Stimulated activated CD8-positive, alpha-beta memory T cell treated with anti-CD3 and anti-CD28 coated beads, Interleukin-7, amount 100 ng/mL, for 48 hours (primary cell): ENCODE measurements around the gene WNT11.

Experiments used
- DNase-seq, 2 donors: peaks; one replicate each; pipeline ENCODE4 v3.0.0-alpha.2; 2020; ENCODE audit warnings: low read depth in 1 of 2; ENCODE audit errors: extremely low read depth in 1 of 2

WNT11 gene

DNA sequence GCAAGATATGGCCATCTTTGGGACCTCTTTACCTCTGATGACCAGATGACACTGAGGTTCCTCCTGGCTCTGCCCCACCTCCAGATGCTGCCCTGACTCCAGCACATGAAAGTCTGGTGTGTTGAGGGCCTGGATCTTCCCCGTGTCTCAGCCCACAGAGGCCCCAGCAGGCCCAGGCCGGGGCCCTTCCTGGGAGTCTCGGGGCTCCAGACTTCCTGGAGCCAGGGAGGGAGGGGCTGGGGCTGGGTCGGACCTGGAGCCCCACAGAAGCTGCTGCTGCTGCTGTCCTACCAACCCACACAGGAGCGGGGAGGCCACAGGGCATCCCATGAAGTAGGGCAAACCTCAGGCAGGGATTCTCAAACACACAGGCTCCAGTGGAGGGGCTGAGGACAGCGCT is 32.2 kb upstream of the WNT11 start:
- no peak for DNase-seq

DNA sequence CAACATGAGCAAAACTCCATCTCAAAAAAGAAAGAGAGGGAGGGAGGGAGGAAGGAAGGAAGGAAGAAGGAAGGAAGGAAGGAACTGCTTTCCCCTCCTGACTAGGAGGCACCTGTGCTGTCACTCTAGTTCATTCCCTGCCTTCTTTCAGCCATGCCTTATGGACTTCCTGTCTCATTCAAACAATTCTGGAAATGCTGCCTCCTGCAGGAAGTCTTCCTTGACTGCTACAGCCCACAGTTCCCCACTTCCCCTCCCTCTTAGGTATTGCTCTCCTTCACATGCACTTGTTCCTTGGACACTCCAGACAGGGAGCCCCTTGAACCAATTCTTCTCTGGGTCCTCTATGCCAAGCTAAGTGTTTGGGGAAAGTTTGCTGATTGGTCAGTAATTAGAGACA is 31.6 kb upstream of the WNT11 start:
- no peak for DNase-seq

DNA sequence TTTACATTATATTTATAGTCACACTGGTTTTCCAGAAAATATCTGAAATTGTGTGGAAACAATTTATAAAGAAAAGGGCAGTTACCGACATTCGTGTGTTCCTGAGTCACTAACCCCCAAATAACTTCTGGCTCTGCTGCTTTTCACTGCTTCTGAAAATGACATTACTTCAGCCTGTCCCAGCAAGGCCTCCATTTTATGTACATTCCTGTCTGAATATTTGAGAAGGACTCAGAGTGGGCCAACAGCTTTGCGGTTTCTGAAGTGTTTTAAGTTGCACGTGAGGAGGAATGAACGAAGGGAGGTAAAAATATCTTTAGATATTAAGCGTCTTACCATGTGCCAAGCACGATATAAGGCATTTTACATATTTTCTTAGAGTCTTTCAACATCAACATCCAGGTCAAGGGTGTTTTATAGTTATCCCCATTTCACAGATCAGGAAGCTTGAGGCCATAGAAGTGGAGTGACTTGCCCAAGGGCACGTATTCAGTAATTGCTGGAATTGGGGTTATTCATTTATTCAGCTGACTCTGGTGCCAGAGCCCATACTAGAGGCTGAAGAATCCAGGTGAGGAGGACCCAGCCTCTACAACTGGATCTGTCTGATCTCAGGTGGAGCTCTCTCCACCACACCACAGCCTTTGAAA is 30.8 kb upstream of the WNT11 start:
- no peak for DNase-seq

DNA sequence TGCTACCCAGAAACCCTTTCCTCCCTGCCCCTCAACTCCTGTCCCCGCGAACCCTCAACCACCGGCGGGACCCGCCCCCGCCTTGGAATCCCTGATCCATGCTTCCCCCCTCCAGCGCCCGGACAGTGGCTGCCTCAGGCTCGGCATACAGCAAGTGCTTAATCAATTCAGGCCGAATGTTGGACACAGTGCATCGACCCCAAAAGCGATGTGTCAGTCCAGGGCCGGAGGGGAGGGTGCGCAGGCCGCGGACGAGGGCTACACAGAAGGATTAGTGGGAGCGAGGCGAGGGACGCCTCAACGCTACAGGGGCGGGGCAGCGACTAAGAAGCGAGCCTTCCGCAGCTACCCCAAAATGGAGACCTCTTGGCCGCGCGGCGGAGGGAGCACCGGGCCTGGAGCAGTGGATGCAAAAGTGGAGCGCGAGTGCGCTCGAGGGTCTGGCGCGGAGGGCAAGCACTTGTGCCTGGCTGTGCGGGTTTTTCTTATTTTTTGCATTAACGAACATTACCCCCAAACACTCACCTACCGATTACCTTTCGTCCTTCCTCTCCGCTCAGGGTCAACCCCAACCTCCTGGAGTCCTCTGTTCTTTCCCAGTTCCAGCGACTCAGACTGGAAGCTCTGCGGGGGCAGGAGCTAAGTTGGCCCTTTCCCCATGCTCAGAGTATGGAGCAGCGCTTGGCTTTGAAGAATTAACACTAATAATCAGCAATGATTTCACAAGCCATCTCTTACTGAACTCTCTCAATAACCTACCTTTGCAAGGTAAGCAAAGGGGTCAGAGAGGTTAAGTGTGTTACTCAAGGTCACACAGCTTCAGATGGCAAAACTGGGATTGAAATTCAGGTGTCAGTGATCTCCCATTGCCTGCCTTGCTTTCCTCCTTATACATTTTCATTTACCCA is 30.0 kb upstream of the WNT11 start:
- peak; percentile 26 to 38 for DNase-seq

DNA sequence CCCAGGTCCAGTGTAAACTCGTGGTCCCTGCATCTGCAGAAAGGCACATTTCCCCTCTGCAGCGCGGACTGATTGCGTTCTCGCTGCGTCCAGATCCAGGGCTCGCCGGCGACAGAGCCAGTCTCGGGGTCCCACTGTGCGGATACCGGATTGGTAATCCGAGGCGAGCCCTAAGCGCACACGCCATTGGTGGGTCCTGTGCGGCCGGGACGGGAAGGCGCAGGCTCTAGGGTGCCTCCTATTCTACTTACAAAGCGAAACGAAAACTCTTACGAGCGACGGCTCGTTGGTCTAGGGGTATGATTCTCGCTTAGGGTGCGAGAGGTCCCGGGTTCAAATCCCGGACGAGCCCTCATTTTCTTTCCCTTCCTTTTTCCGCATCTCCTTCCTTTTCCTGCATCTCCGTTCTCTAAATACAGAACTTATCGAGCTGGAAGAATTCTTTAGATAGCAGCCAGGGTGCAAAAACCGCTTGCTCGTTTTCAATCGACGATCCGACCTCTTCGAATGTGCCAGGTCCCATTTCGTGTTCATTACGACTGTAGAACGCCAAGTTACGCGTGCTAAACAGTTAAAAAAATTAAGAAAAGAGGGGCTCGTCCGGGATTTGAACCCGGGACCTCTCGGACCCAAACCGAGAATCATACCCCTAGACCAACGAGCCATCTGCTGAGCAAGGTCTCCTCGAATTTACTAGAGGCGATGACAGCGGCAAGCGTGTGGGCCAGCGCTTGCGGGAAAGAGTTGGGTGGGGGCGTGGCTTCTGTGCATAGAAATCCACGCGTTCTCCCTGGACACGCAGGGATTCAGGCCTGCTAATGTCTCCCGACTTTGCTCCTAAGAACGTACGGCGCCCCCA is 29.2 kb upstream of the WNT11 start:
- DNase-seq = peak; percentile 75 to 86

DNA sequence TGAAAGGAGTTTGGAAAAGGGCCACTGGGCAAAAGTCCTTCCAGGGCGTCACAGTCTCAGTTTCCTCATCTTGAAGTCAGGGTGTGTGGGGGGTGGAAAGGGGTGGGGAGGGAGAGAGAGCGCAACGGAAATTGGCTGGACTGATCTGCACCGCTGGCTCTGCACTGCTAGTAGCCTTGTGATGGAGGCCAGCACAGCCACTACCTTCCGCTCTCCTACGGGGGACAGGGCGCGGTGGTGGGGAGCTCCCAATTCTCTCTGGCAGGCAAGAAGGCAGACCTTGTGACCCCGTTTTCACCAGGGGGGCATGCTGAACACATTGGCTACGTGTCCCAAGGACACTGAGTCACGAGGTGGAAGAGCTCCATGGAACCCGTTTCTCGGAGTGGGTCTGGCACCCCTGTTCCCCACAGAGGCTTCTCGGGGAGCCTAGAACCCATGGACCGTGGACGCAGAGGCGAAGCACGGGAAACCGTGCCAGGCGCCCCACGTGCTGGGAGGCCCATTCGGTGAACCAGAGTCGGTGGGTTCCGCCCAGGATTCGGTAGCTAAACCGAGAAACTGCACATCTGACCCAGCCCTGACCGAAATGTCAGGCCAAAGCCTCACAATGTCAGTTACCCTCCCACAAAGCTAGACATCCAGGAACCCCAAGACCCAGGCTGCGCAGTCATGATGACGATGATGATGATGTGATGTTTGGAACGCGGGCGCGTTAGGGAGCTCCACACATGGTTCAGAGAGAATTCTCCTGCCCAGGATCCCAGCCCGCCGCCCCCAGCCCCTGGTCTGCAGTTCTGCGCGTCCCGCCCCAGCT is 28.3 kb upstream of the WNT11 start:
- DNase-seq = no peak

DNA sequence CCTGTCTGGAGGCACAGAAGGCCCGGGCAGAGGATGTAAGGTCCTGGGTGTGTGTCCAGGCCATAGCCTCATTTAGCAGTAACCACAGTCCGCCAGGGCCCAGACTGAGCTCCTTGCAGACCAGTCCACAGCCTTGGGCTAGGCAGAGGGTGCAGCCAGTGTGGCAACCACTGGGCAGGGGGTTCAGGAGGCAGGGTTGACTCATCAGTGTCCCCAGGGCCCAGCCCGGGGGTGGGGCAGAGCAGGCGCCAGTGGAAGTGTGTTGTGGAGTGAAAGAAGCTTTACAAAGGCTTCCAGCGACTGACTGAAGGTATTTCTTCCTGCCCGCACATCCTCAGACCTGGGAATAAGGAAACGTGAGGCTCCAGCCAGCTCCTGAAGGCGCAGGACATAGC is 27.7 kb upstream of the WNT11 start:
- no peak for DNase-seq

DNA sequence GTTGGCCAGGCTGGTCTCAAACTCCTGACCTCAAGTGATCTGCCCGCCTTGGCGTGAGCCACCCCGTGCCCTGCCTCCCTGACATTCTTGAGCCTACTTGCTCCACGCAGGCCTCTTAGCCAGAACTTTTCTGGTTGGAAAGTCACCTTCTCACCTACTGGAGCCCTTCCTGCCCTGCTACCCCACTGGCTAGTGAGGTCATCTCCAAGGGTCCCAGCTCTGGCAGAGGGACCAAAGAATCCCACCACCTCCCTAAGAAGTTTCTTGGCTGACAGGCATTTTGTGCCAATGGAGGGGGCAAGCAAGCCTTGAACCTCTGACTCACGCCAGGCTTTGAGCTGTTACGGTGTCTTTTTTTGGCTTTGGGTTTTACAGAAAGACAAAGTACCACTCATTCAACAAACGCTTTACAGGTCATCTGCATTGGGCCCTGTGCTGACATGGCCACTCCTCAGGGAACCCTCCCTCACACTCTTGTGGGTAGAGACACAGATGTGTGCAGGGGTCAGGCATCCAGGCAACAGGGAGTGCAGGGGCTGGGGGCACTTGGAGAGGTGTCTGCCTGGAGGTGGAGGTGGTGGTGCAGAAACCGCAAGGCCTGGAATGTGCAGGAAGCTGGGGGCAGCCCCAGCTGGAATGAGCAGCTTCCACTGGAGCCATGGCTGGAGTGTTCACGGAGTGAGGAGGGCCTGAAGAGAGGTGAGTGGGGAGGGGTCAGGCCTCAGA is 27.1 kb upstream of the WNT11 start:
- DNase-seq = no peak

DNA sequence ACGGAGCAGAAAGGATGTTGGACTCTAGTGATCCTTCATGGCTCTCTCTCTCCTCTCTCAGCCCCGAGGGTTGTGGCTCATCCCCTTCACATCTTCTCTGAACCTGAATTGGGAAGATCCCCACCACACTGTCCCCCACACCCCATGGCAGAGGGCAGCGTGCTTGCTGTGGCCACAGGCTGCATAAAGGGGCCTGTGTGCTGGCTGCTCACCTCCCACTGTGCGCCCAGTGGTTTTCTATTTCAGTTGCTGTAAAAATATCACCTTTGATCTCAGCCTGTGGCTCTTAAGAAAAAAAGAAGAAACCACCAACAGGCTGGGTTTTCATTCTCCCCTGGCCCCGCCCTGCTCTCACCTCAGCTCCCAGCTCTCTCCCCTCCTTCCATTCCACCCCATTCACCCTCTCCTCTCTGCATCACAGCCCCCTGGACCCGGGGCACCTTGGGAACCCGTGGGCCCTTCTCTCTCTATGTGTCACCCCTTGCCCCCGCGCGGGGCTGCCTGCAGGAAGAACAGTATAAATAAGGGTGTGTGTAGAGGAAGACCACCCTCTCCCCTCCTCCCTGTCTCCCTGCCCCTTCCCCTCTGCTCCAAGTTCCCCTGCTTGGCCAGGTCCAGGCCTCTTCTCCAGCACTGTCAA is 25.8 kb upstream of the WNT11 start:
- no peak for DNase-seq

DNA sequence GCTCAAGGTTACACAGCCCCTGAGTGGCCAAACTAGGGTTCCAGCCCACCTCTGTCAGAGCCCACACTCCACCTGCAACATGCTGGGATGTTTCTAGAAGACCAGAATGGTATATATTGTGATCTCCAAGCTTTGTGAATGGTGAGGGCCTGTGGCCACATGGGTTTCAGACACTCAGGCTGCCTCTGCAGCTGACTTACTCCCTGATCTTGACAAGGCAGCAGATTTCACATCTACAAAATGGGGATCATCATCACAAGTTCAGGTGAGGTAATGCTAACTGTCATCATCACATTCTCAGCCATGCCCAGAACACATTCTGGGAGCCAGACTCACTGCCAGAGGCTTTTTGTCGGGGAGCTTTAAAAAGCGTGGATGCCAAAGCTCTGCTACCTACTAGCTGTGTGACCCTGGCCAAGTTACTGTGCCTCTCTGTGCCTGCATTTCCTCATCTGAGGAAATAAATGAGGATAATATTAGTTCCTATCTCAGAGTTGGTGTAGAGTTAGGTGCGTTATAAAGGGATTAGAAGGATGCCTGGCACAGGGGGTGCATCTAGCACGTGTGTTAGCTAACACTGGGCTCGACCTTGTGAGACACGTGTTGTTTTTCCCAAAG is 24.9 kb upstream of the WNT11 start:
- DNase-seq = no peak

DNA sequence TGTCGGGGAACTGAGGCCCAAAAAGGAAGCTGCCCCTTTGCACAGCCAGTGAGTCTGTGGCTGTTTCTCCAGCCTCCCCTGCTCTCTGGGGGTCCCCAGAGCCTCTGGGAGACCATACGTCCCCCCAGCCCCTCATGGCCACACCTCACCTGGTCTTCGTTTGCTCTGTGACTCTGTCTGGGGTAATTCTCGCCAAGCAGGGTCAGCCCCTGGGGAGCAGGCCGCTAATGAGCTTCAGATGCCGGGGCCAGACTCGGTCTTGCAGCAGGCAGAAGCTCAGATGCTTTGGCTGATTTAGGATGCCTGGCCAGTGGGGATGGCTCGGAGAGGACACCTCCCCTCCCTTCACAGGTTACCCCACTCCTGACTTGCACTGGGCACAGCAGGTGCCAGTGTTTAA is 24.1 kb upstream of the WNT11 start:
- DNase-seq = no peak

DNA sequence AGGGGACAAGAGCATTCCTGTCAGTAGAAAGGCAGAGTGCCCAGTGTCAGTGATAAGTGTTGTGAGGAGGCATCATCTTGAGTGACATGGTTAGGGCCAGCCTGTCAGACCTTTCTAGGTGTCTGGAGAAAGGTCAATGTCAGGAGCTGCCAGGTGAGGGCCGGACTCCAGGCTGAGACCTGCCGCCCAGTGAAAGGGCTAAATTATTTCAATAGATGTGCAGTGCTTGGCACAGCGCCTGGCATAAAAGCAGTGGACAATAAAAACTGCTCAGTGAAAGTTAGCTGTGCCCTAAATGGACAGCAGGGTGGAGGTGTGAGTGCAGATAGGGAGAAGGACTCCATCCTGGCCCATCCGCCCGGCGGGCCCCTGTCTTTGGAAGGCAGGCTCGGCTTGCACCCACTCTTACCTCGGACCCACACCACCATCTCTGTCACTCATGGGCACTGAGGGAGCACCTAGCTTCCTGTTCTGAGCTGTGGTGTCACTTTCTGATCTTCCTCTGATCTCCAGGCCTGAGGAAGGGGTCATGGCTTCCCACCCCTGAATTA is 23.5 kb upstream of the WNT11 start:
- no peak for DNase-seq

DNA sequence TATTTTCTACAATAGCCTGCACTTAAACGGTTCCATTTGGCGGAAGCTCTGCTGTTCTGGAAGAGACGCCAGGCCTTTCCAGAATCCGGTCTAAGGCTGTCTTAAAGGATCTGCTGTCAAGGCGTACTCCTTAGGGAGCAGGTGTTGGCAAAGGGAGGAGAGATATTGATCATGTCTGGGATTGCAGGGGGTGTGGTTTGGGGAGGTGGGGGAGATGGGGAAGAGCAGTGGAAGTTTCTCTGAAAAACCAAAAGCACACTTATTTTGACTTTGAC is 22.5 kb upstream of the WNT11 start:
- no peak for DNase-seq

DNA sequence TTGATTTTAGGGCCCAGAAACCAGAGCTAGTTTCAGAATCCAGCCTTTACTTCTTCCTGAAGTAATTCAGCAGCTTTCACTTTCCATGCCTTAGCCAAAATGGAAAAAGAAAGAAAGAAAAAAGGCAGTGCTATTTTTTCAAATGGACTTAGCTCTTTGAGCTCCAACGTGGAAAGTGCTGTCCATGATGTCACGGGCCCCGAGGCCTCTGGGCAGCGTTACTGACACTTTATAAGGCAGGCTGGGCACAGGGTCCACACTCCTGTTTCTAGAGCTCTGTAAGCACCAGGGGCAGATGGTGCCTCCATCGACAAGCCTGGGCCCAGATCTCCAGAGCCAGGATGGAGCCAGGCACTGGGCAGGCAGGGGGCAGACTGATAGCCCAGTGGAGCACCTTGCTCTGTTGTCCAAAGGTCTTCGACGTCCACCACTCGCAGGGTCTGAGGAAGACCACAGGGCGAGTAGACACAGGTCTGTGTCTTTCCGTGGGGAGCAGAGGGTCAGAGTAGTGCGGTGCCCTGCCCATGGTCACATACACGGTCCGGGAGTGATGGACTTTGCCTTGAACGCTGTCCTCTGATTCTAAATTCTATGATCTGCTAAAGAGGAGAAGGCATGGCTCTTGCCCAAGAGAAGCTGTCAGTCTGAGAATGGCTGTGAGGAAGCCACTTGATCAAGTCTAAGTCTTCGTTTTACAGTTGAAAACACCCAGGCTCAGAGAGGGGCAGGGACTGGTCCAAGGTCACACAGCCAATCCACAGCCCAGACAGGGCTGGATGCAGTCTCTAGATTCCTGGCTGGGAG is 22.0 kb upstream of the WNT11 start:
- no peak for DNase-seq

DNA sequence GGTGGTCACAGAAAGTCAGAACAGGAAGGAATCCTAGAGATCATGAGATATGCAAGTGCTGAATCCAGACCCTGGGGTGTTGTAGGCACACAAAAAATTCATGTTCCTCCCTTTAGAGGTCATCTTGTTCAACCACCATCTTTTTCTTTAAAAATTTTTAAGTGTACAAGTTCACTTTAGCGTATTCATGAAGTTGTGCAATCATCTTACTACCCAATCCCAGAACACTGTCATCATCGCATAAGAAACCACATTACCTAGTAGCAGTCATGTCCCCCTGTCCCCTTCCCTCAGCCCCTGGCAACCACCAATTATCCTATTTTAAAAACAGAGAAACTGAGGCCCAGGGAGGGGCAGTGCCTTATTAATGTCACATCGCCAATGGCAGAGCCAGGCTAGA is 20.3 kb upstream of the WNT11 start:
- no peak for DNase-seq

DNA sequence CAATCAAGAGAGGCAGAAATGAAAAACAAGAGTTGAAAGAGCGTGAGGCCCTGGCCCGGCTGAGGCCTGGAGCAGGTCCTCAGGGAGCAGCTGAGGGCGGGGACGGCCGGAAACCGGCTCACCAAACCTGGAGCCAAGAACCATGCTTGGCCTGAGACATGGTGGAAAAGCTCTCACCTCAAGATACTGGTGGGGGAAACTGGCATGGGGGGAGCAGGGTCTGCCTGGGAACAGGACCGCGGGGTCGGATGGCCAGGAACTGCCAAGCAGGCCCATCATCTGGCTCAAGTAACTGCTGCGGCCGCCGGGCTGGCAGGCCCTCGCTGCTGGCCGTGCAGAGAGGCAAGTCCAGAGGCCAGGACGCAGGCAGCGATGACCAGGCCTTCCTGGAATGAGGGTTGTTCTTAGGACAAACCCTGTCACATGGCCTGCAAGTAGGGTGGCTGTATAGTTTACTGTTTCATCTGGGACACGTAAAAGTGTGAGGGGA is 18.9 kb upstream of the WNT11 start:
- DNase-seq = no peak

DNA sequence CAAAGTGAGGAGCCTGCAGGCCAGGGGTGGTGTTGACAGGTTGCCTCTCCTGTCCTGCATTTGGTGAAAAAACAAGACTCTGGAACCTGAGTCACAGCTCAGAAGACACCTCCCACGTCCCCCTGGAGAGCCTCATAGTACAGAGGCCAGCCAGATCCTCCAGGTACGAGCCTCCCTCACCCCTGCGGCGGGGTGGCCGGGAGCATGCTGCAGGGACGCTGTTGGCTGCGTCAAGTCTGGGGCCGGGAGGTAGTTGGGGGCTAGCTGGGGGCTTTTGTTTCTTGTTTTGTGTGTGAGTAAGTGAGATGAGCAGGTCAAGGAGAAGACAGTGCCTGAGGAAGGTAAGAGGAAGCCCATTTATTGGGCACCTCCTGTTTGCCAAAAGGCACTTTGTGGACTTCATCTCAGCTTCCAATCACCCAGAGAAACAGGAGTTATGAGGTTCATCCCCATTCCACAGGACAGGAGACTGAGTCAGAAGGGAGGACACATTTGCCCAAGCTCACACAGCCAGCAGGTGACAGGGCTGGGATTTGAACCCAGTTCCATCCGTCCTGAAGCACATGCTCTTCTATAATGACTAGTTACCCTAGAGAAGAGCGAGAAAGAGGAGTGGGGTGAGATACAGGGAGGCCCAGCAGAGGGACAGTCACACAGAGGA is 18.3 kb upstream of the WNT11 start:
- DNase-seq = no peak

DNA sequence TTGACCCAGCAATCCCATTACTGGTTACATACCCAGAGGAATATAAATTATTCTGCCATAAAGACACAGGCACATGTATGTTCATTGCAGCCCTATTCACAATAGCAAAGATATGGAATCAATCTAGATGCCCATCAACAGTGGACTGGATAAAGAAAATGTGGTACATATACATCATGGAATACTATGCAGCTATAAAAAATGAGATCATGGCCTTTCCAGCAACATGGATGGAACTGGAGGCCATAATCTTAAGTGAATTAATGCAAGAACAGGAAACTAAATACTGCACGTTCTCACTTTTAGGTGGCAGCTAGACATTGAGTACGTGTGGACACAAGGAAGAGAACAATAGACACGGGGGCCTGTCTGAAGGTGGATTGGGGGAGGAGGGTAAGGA is 15.1 kb upstream of the WNT11 start:
- DNase-seq = no peak
